GM18517 (cell line): ENCODE measurements around the gene TMEM119.
"Not testable (repeated sequence)": the region's sequence is repeated elsewhere in the genome, so short reads cannot be mapped to it uniquely, and the experiment has no call there.

Experiments used
- ATAC-seq: cut with Tn5 transposase; IDR thresholded peaks from one replicate; pipeline ENCODE4 v1.9.1; 2021; ENCODE audit warnings: mild to moderate bottlenecking, moderate library complexity; ENCODE audit not compliant: unreplicated experiment

TMEM119 gene

GRCh38 chr12:108602976-108603704 is 5.3 kb upstream of the TMEM119 start:
- ATAC-seq: no peak

DNA sequence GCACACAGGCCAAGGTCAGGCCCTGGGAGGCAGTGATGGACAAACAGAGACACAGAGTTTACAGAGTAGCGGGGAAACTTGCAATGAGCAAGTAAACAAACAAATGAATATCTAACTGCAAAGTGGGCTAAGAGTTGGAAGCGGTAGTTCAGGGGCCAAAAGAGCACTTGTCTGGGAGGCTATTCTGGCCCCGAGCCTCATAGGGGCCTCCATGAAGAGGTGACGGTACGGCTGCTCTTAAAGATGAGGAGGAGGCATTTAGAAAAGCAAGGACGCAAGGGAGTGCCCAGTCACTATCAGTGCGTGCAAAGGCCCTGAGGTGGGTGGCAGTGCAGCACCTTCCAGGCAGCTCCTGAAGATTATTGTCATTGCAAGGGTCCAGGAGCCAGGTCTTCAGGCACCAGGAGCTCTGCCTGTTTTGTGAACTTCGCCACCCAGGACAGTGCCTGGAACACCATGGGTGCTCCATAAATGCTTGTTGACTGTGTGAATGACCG is 4.4 kb upstream of the TMEM119 start:
- no peak for ATAC-seq

DNA sequence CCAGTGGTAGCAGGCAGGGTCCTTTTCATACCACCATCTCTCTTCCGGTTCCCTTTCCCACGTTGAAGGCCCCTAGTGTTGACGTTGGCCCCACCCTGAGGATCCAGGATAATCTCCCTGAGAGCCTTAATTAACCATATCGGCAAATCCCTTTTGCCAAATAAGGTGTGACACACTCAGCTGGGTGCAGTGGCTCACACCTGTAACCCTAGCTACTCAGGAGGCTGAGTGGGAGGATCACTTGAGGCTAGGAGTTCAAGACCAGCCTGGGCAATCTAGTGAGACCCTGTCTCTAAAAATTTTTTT is 2.8 kb upstream of the TMEM119 start:
- ATAC-seq: no peak

GRCh38 chr12:108599948-108600701 is 2.2 kb upstream of the TMEM119 start:
- no peak for ATAC-seq

- no peak for ATAC-seq
Observed at GRCh38 chr12:108599541-108599940, 1.7 kb upstream of the TMEM119 start.

- ATAC-seq: no peak
Observed at GRCh38 chr12:108598553-108599250, 818 bp upstream of the TMEM119 start.

DNA sequence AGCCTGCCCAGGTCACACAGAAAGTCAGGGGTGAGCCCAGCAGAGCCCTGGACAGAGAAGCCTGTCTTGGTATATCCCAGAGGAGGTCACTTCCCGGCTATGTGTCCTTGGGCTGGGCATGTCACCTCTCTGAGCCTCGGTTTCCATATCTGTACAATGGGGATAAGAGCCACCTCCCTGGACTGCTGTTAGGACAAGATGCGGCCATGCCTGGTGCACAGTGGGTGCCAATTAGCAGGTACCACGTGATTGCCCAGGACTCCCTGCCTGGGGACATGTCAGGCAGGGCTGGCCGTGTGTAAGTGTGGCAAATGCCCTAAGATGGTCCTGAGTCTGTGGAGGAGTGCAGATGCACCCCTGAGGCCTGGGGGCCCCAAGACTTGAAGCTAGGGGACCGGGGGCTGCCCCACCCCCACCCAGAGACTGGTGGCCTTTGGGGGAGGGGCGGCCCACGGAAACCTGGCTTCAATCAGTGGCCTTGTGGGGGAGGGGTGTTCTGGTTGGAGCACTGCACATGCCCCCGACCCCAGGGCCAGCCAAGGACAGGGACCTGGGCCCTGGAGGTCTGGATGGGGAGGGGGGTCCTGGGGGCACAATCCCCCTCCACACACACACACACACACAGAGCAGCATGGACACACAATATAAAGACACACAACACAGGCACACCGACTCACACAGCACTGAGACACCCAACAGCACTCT is 878 bp downstream of the TMEM119 start:
- no peak for ATAC-seq

- no peak for ATAC-seq
Observed at GRCh38 chr12:108595711-108596647, 1.9 kb downstream of the TMEM119 start.

- ATAC-seq: no peak
Observed at GRCh38 chr12:108594960-108595710, 2.7 kb downstream of the TMEM119 start.

DNA sequence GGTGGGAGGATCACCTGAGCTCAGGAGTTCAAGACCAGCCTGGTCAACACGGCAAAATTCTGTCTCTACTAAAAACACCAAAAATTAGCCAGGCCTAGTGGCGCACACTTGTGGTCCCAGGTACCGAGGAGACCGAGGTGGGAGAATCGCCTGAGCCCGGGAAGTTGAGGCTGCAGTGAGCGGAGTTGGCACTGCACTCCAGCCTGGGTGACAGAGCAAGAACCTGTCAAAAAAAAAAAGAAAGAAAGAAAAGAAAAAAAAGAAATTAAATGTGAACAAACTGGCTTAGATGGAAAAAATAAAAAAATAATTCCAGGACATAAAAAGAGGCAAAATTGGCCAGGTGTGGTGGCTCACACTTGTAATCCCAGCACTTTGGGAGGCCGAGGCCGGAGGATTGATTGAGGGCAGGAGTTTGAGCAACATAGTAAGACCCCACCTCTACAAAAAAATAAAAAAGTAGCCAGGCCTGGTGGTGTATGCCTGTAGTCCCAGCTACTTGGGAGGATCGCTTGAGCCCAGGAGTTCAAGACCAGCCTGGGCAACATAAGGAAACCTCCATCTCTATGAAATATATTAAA is 3.5 kb downstream of the TMEM119 start:
- ATAC-seq: no peak

DNA sequence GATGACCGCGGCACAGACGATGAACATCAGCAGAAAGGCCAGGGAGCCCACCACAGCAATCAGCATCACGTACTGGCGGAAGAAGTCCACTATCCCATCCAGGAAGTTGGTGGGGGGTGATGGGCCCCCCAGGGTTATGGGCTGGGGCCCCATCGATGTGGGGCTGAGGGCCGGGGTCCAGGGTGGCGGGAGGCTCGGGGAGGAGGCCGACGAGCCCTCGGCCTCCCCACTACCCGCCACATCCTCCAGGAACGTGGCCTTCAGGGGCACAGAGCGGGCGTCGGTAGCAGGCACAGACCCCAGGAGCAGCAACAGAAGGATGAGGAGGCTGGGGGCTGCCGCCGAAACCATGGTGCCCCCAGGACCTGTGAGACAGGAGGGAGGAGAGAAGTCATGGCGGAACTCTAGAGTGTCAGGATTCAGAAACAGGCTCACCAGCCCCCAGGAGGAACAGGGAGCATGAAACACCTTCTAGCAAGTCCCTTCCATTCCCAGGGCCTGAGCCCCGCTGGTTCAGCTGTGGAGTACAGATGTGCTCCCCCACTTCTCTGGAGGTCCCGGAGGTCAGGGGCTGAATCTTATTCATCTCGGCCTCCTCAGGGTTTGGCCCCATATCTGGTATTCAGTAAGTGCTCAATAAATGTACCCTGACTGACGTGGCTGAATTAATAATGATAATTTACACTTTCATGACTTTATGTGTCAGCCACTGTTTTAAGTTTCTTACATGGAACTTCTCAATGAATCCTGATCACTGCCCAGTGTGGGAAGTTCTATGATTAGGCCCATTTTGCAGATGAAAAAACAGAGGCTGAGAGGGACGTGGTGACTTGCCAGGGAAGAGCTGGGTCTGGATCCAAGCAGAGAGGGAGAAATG is 5.6 kb downstream of the TMEM119 start:
- ATAC-seq: no peak

- ATAC-seq: no peak
Observed at GRCh38 chr12:108591267-108591980, 6.5 kb downstream of the TMEM119 start.

GRCh38 chr12:108590463-108590862 is 7.4 kb downstream of the TMEM119 start:
- not testable (repeated sequence) for ATAC-seq

GRCh38 chr12:108589840-108590229 is 8.0 kb downstream of the TMEM119 start:
- ATAC-seq: no peak

GRCh38 chr12:108589028-108589839 is 8.7 kb downstream of the TMEM119 start:
- ATAC-seq: no peak

- ATAC-seq: no peak
Observed at GRCh38 chr12:108587826-108588225, 10.1 kb downstream of the TMEM119 start.

- no peak for ATAC-seq
Observed at GRCh38 chr12:108586306-108586705, 11.6 kb downstream of the TMEM119 start.
